Lower leg skin (tissue), 3 donors: Measurements from ENCODE around the gene NOSIP.

Experiments
- CTCF ChIP-seq, 3 donors: fragments of 450-650 bp; IDR thresholded peaks; one replicate each; pipeline ENCODE4 v1.5.1; 2016; ENCODE audit warnings: antibody characterized with exemption in 3 of 3, mild to moderate bottlenecking in 3 of 3, moderate library complexity in 2 of 3
- POLR2A ChIP-seq, 2 donors: fragments of 450-650 bp; IDR thresholded peaks; one replicate each; pipeline ENCODE4 v1.6.1; 2016 to 2017; ENCODE audit warnings: antibody characterized with exemption in 2 of 2, mild to moderate bottlenecking in 1 of 2, moderate library complexity in 1 of 2

GRCh38 chr19:49543032-49543431, 37.3 kb downstream of the NOSIP start:
- TF ChIP-seq CTCF (IDR thresholded peaks at IDR 0.05) (no peak), POLR2A (IDR thresholded peaks at IDR 0.05) (no peak)
